ENCODE results near the gene TBX15.
A peak's percentile ranks its signal among the peaks of the same experiment; 100 is the strongest.

Gene TBX15

GRCh38 chr1:119001181-119002027, 13.3 kb upstream of the TBX15 start:
- DNase-seq (ENCODE audit: low spot score): no peak

- no peak for DNase-seq (ENCODE audit: low spot score)
These were observed 12.4 kb upstream of the TBX15 start for GRCh38 chr1:119000371-119001180.

GRCh38 chr1:118999348-119000071, 11.4 kb upstream of the TBX15 start:
- DNase-seq (ENCODE audit: low spot score): no peak

GRCh38 chr1:118998171-118998570, 10.0 kb upstream of the TBX15 start:
- DNase-seq (ENCODE audit: low spot score): no peak

GRCh38 chr1:118997225-118997624, 9.1 kb upstream of the TBX15 start:
- no peak for DNase-seq (ENCODE audit: low spot score)

GRCh38 chr1:118995312-118996016, 7.3 kb upstream of the TBX15 start:
- DNase-seq (ENCODE audit: low spot score): no peak

GRCh38 chr1:118993700-118994026, 5.5 kb upstream of the TBX15 start:
- DNase-seq (ENCODE audit: low spot score): no peak

GRCh38 chr1:118992868-118993699, 4.9 kb upstream of the TBX15 start:
- DNase-seq (ENCODE audit: low spot score): no peak

GRCh38 chr1:118992237-118992825, 4.2 kb upstream of the TBX15 start:
- no peak for DNase-seq (ENCODE audit: low spot score)

- DNase-seq (ENCODE audit: low spot score): no peak
These were observed 3.3 kb upstream of the TBX15 start for GRCh38 chr1:118991448-118991847.

- no peak for DNase-seq (ENCODE audit: low spot score)
These were observed 2.5 kb upstream of the TBX15 start for GRCh38 chr1:118990513-118991152.

- no peak for DNase-seq (ENCODE audit: low spot score)
These were observed 1.8 kb upstream of the TBX15 start for GRCh38 chr1:118989878-118990378.

- DNase-seq (ENCODE audit: low spot score): no peak
These were observed 1.1 kb upstream of the TBX15 start for GRCh38 chr1:118989006-118989815.

- no peak for DNase-seq (ENCODE audit: low spot score)
These were observed 516 bp downstream of the TBX15 start for GRCh38 chr1:118987468-118988185.

- DNase-seq (ENCODE audit: low spot score): no peak
These were observed 1.3 kb downstream of the TBX15 start for GRCh38 chr1:118986555-118987467.

- peak; percentile 5 for DNase-seq (ENCODE audit: low spot score)
These were observed 2.2 kb downstream of the TBX15 start for GRCh38 chr1:118985640-118986554.

Data from pons (tissue), 1 donor.